ENCODE measurements around the gene CHRDL2.
"Not testable (repeated sequence)": the region's sequence is repeated elsewhere in the genome, so short reads cannot be mapped to it uniquely, and the experiment has no call there.

Gene CHRDL2

GRCh38 chr11:74731301-74732094 lies at the start of gene CHRDL2:
TSS of gene CHRDL2 (minus strand) at chr11:74731426. CDS start at chr11:74730888, 538 bp downstream.
- H3K4me3 ChIP-seq (ENCODE audit: low read depth, low read length) = peak within 1 kb of the TSS; percentile 44

GRCh38 chr11:74780248-74781005 lies 49.2 kb upstream of the CHRDL2 start:
- H3K4me3 ChIP-seq (ENCODE audit: low read depth, low read length) = no peak overlapping the region

GRCh38 chr11:74778581-74778980 lies 47.4 kb upstream of the CHRDL2 start:
- no peak overlapping the region for H3K4me3 ChIP-seq (ENCODE audit: low read depth, low read length)

- no peak overlapping the region for H3K4me3 ChIP-seq (ENCODE audit: low read depth, low read length)
These were observed 46.7 kb upstream of the CHRDL2 start for GRCh38 chr11:74777877-74778276.

DNA sequence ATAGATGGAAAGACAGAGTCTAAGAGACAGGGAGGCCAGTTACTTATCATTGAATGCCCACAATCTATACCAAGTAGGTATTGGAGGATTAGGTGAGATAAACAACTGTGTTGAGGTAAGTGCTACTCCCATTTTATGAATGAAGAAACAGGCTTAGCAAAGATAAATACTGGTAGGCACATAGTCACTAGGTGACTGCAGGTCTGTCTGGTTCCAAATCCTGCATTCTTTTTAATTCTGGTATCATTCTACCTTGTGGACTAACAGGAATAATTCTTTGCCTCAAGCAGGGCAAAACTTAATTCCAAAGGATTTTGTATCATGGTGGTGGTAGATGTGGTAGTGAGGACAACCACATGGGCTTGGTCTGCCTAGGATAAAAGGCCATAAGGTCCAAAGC lies 45.8 kb upstream of the CHRDL2 start:
- H3K4me3 ChIP-seq (ENCODE audit: low read depth, low read length) = no peak overlapping the region

DNA sequence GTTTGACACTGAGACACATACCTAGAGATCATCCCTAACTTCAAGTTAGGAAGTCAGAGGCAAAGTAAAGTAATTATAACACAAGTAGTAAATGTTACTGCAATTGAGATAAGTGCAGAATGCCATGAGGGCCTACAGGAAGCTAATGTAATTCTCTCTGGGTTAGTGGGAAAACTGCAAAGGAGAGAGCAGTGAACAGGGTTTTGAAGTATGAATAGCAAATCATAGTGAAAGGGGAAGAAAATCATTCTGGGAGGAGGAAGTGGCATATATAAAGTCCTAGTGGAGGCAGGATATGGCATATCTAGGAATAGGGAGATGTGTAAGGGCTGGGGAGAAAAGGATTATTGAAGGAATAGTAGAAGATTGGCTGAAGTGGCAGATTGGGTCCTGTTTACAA lies 45.3 kb upstream of the CHRDL2 start:
- no peak overlapping the region for H3K4me3 ChIP-seq (ENCODE audit: low read depth, low read length)

GRCh38 chr11:74775762-74776161 lies 44.5 kb upstream of the CHRDL2 start:
- no peak overlapping the region for H3K4me3 ChIP-seq (ENCODE audit: low read depth, low read length)

- no peak overlapping the region for H3K4me3 ChIP-seq (ENCODE audit: low read depth, low read length)
These were observed 42.2 kb upstream of the CHRDL2 start for GRCh38 chr11:74773476-74773875.

- no peak overlapping the region for H3K4me3 ChIP-seq (ENCODE audit: low read depth, low read length)
These were observed 39.9 kb upstream of the CHRDL2 start for GRCh38 chr11:74771139-74771538.

- no peak overlapping the region for H3K4me3 ChIP-seq (ENCODE audit: low read depth, low read length)
These were observed 39.2 kb upstream of the CHRDL2 start for GRCh38 chr11:74770456-74770855.

GRCh38 chr11:74769055-74769707 lies 38.0 kb upstream of the CHRDL2 start:
- no peak overlapping the region for H3K4me3 ChIP-seq (ENCODE audit: low read depth, low read length)

GRCh38 chr11:74768172-74768651 lies 37.0 kb upstream of the CHRDL2 start:
- not testable (repeated sequence) for H3K4me3 ChIP-seq (ENCODE audit: low read depth, low read length)

GRCh38 chr11:74766905-74767304 lies 35.7 kb upstream of the CHRDL2 start:
- H3K4me3 ChIP-seq (ENCODE audit: low read depth, low read length) = no peak overlapping the region

DNA sequence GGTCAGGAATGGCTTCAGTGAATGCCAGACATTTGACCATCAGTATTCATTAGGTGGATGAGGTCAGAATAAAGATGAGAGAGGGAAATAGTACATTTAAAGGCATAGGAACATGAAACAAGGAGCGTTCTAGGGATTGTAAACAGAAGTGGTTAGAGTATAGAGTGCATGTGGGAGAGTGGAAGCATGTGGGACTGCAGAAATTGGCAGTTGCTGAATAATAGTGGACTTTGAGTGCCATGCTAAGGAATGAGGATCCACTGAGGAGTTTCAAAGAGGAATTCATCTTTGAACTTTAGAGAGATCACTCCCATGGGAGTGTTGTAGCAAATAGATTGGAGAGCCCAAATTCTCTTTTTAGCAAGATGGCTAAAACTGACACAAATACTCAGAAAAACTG lies 25.3 kb upstream of the CHRDL2 start:
- H3K4me3 ChIP-seq (ENCODE audit: low read depth, low read length) = no peak overlapping the region

- H3K4me3 ChIP-seq (ENCODE audit: low read depth, low read length) = no peak overlapping the region
These were observed 24.3 kb upstream of the CHRDL2 start for GRCh38 chr11:74755395-74755995.

DNA sequence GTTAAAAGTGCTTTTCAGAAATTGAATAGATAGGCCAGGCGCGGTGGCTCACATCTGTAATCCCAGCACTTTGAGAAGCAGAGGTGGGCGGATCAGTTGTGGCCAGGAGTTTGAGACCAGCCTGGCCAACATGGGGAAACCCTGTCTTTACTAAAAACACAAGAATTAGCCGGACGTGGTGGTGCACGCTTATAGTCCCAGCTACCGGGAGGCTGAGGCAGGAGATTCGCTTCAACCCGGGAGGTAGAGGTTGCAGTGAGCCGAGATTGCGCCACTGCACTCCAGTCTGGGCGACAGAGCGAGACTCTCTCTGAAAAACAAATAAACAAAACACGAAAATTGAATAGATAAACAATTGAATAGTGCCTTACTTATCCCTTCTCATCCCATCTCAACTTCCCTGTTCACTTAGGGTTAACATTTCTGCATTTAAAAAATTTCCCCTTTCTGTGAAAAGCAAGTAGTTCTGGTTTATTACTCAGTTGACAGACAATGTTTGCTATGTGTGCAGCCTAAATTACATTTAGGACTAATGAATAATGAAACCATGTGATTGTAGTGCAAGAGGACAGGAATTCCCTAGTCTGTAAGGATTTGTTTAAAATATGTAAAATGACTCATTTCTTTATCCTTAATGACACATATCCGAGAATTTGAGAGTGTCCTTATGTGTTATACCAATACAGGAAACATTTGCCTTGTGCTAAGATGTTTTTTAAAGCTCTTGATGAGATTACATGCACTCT lies 23.5 kb upstream of the CHRDL2 start:
- no peak overlapping the region for H3K4me3 ChIP-seq (ENCODE audit: low read depth, low read length)

- H3K4me3 ChIP-seq (ENCODE audit: low read depth, low read length) = no peak overlapping the region
These were observed 20.1 kb upstream of the CHRDL2 start for GRCh38 chr11:74751303-74751702.

DNA sequence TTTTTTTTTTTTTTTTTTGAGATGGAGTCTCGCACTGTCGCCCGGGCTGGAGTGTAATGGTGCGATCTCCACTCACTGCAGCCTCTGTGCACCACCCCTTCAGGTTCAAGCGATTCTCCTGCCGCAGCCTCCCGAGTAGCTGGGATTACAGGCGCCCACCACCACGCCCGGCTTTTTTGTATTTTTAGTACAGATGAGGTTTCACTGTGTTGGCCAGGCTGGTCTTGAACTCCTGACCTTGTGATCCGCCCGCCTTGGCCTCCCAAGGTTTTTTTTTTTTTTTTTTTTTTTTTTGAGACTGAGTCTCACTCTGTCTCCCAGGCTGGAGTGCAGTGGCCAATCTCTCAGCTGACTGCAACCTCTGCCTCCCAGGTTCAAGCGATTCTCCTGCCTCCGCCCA lies 19.4 kb upstream of the CHRDL2 start:
- not testable (repeated sequence) for H3K4me3 ChIP-seq (ENCODE audit: low read depth, low read length)

- peak overlapping the region; percentile 65 for H3K4me3 ChIP-seq (ENCODE audit: low read depth, low read length)
These were observed 18.7 kb upstream of the CHRDL2 start for GRCh38 chr11:74749965-74750296.

- H3K4me3 ChIP-seq (ENCODE audit: low read depth, low read length) = peak overlapping the region; percentile 65
These were observed 18.1 kb upstream of the CHRDL2 start for GRCh38 chr11:74749127-74749964.
